Renal cortex interstitium (tissue), 11 donors: Measurements from ENCODE around the gene ENPP7. TPM values are rescaled to one million over a fixed set of nuclear protein-coding genes. Genes with fewer than 3 reads are reported as not detected.
"Not testable (repeated sequence)": the region's sequence is repeated elsewhere in the genome, so short reads cannot be mapped to it uniquely, and the experiment has no call there.

ENCODE experiments used
- DNase-seq, 11 donors: peaks; one replicate each; pipeline ENCODE4 v3.0.0-alpha.2; 2013; ENCODE audit warnings: low read depth in 9 of 11, low spot score in 4 of 11; ENCODE audit errors: extremely low read depth in 1 of 11
- polyA plus RNA-seq, 3 donors: library from polyadenylated mRNA; unstranded; fragments of 120-200 nt; gene quantifications; one replicate each; pipeline ENCODE4 v1.2.1, GENCODE V29; 2013; ENCODE audit not compliant: insufficient read length in 3 of 3

ENPP7 gene
- polyA plus RNA-seq, 3 donors = 3.5 to 5.2 (median 5.1) TPM

GRCh38 chr17:79765708-79766107 lies 35.0 kb downstream of the ENPP7 start:
- DNase-seq = no peak

- DNase-seq = no peak
Observed at GRCh38 chr17:79769570-79770506, 39.1 kb downstream of the ENPP7 start.

- no peak for DNase-seq
Observed at GRCh38 chr17:79771276-79771675, 40.5 kb downstream of the ENPP7 start.

GRCh38 chr17:79772726-79773125 lies 42.0 kb downstream of the ENPP7 start:
- DNase-seq = not testable (repeated sequence)

GRCh38 chr17:79774561-79774975 lies 43.8 kb downstream of the ENPP7 start:
- DNase-seq = no peak

GRCh38 chr17:79775632-79776031 lies 44.9 kb downstream of the ENPP7 start:
- no peak for DNase-seq

GRCh38 chr17:79776376-79777119 lies 45.8 kb downstream of the ENPP7 start:
- DNase-seq = no peak

GRCh38 chr17:79777120-79777893 lies 46.6 kb downstream of the ENPP7 start:
- peak in 1 of 11 donors; percentile 52 for DNase-seq

- DNase-seq = no peak
Observed at GRCh38 chr17:79777894-79778503, 47.3 kb downstream of the ENPP7 start, which contains the start of gene CBX2. CBX2 (plus strand) TSS chr17:79778148; CDS start chr17:79778236, 88 bp downstream.

GRCh38 chr17:79778504-79779083 lies 47.9 kb downstream of the ENPP7 start:
- DNase-seq = no peak

GRCh38 chr17:79779084-79779529 lies 48.4 kb downstream of the ENPP7 start:
- no peak for DNase-seq

- DNase-seq = no peak
Observed at GRCh38 chr17:79779661-79780365, 49.1 kb downstream of the ENPP7 start.

- DNase-seq = no peak
Observed at GRCh38 chr17:79781012-79781650, 50.4 kb downstream of the ENPP7 start.

- DNase-seq = no peak
Observed at GRCh38 chr17:79781736-79782575, 51.2 kb downstream of the ENPP7 start.

- DNase-seq = no peak
Observed at GRCh38 chr17:79783891-79784290, 53.1 kb downstream of the ENPP7 start.

- no peak for DNase-seq
Observed at GRCh38 chr17:79784353-79785016, 53.7 kb downstream of the ENPP7 start.
